ENCODE results near the gene ASRGL1.

The ASRGL1 gene

GRCh38 chr11:62395885-62396551 lies 58.8 kb downstream of the ASRGL1 start:
- Histone ChIP-seq H3K79me2 (ENCODE audit: control insufficient read depth, insufficient read depth, low read length) (no peaks in the 10 kb centered on the region), H3K4me2 (ENCODE audit: low read length) (no peak overlapping the region), H4K8ac (ENCODE audit: low read depth, low read length) (no peak overlapping the region), H2BK15ac (replicated peaks; ENCODE audit: low read depth) (no peak overlapping the region), H2AK5ac (ENCODE audit: low read length) (no peak overlapping the region), H3K27ac (ENCODE audit: low read depth, low read length) (no peak overlapping the region), H3K4ac (ENCODE audit: low read depth, low read length) (no peak overlapping the region), H3K4me3 (ENCODE audit: low read length) (no peak overlapping the region), H2BK120ac (ENCODE audit: low read depth, low read length) (no peak overlapping the region), H3K79me1 (ENCODE audit: low read length) (no peaks in the 10 kb centered on the region), H3K36me3 (ENCODE audit: control insufficient read depth, insufficient read depth, low read length) (no peaks in the 10 kb centered on the region), H3K4me1 (ENCODE audit: control insufficient read depth, low read depth, low read length) (peaks cover 11% of the 10 kb centered on the region), H3K27me3 (ENCODE audit: insufficient read depth, low read length, poor library complexity) (no peaks in the 10 kb centered on the region), H2BK5ac (ENCODE audit: low read length) (no peak overlapping the region), H3K9ac (ENCODE audit: low read length) (no peak overlapping the region), H3K56ac (ENCODE audit: low read length) (no peak overlapping the region), H4K5ac (ENCODE audit: low read length) (no peak overlapping the region), H3K18ac (ENCODE audit: low read length) (no peak overlapping the region), H3K23ac (ENCODE audit: low read length) (no peak overlapping the region)
- WGBS (ENCODE audit: extremely low coverage, insufficient coverage, low lambda C conversion rate), result no CpG with 5 or more reads among the region's 10 CpGs
- DNase-seq, result no peak

GRCh38 chr11:62398011-62398994 lies 61.1 kb downstream of the ASRGL1 start:
- Histone ChIP-seq H3K18ac (ENCODE audit: low read length) (no peak overlapping the region), H3K4ac (ENCODE audit: low read depth, low read length) (no peak overlapping the region), H3K4me2 (ENCODE audit: low read length) (no peak overlapping the region), H2BK120ac (ENCODE audit: low read depth, low read length) (no peak overlapping the region), H3K4me1 (ENCODE audit: control insufficient read depth, low read depth, low read length) (peaks cover 3% of the 10 kb centered on the region), H3K79me2 (ENCODE audit: control insufficient read depth, insufficient read depth, low read length) (no peaks in the 10 kb centered on the region), H2BK15ac (replicated peaks; ENCODE audit: low read depth) (no peak overlapping the region), H3K4me3 (ENCODE audit: low read length) (no peak overlapping the region), H4K8ac (ENCODE audit: low read depth, low read length) (no peak overlapping the region), H4K5ac (ENCODE audit: low read length) (no peak overlapping the region), H2AK5ac (ENCODE audit: low read length) (no peak overlapping the region), H3K56ac (ENCODE audit: low read length) (peak overlapping the region; percentile 47), H3K23ac (ENCODE audit: low read length) (no peak overlapping the region), H2BK5ac (ENCODE audit: low read length) (no peak overlapping the region), H3K9ac (ENCODE audit: low read length) (no peak overlapping the region), H3K27me3 (ENCODE audit: insufficient read depth, low read length, poor library complexity) (no peaks in the 10 kb centered on the region), H3K27ac (ENCODE audit: low read depth, low read length) (no peak overlapping the region), H3K79me1 (ENCODE audit: low read length) (no peaks in the 10 kb centered on the region), H3K36me3 (ENCODE audit: control insufficient read depth, insufficient read depth, low read length) (no peaks in the 10 kb centered on the region)
- no CpG with 5 or more reads among the region's 22 CpGs for WGBS (ENCODE audit: extremely low coverage, insufficient coverage, low lambda C conversion rate)
- peak; percentile 92 for DNase-seq

GRCh38 chr11:62399172-62399877 lies 62.1 kb downstream of the ASRGL1 start:
- Histone ChIP-seq H4K5ac (ENCODE audit: low read length) (no peak overlapping the region), H3K4ac (ENCODE audit: low read depth, low read length) (no peak overlapping the region), H2BK15ac (replicated peaks; ENCODE audit: low read depth) (no peak overlapping the region), H2BK120ac (ENCODE audit: low read depth, low read length) (no peak overlapping the region), H3K56ac (ENCODE audit: low read length) (no peak overlapping the region), H3K27me3 (ENCODE audit: insufficient read depth, low read length, poor library complexity) (no peaks in the 10 kb centered on the region), H4K8ac (ENCODE audit: low read depth, low read length) (no peak overlapping the region), H3K4me2 (ENCODE audit: low read length) (no peak overlapping the region), H3K79me1 (ENCODE audit: low read length) (no peaks in the 10 kb centered on the region), H2AK5ac (ENCODE audit: low read length) (no peak overlapping the region), H3K4me3 (ENCODE audit: low read length) (no peak overlapping the region), H3K36me3 (ENCODE audit: control insufficient read depth, insufficient read depth, low read length) (no peaks in the 10 kb centered on the region), H3K18ac (ENCODE audit: low read length) (no peak overlapping the region), H3K27ac (ENCODE audit: low read depth, low read length) (no peak overlapping the region), H3K23ac (ENCODE audit: low read length) (no peak overlapping the region), H3K79me2 (ENCODE audit: control insufficient read depth, insufficient read depth, low read length) (no peaks in the 10 kb centered on the region), H3K4me1 (ENCODE audit: control insufficient read depth, low read depth, low read length) (peaks cover 3% of the 10 kb centered on the region), H3K9ac (ENCODE audit: low read length) (no peak overlapping the region), H2BK5ac (ENCODE audit: low read length) (no peak overlapping the region)
- WGBS (ENCODE audit: extremely low coverage, insufficient coverage, low lambda C conversion rate), result no CpG with 5 or more reads among the region's 10 CpGs
- DNase-seq, result no peak

- no peak overlapping the region for H2BK120ac ChIP-seq (ENCODE audit: low read depth, low read length)
- no peak overlapping the region for H3K27ac ChIP-seq (ENCODE audit: low read depth, low read length)
Measured at GRCh38 chr11:62399878-62400266, 62.6 kb downstream of the ASRGL1 start.

GRCh38 chr11:62400281-62400680 lies 63.0 kb downstream of the ASRGL1 start:
- Histone ChIP-seq H3K27ac (ENCODE audit: low read depth, low read length) (no peak overlapping the region), H3K4me3 (ENCODE audit: low read length) (no peak overlapping the region), H2BK5ac (ENCODE audit: low read length) (no peak overlapping the region), H3K23ac (ENCODE audit: low read length) (no peak overlapping the region), H4K5ac (ENCODE audit: low read length) (no peak overlapping the region), H3K9ac (ENCODE audit: low read length) (no peak overlapping the region), H3K4ac (ENCODE audit: low read depth, low read length) (no peak overlapping the region), H2BK120ac (ENCODE audit: low read depth, low read length) (no peak overlapping the region), H3K36me3 (ENCODE audit: control insufficient read depth, insufficient read depth, low read length) (no peaks in the 10 kb centered on the region), H2AK5ac (ENCODE audit: low read length) (no peak overlapping the region), H3K18ac (ENCODE audit: low read length) (no peak overlapping the region), H3K79me1 (ENCODE audit: low read length) (no peaks in the 10 kb centered on the region), H4K8ac (ENCODE audit: low read depth, low read length) (no peak overlapping the region), H3K4me2 (ENCODE audit: low read length) (no peak overlapping the region), H3K56ac (ENCODE audit: low read length) (no peak overlapping the region), H3K4me1 (ENCODE audit: control insufficient read depth, low read depth, low read length) (peaks cover 3% of the 10 kb centered on the region), H3K79me2 (ENCODE audit: control insufficient read depth, insufficient read depth, low read length) (no peaks in the 10 kb centered on the region), H3K27me3 (ENCODE audit: insufficient read depth, low read length, poor library complexity) (no peaks in the 10 kb centered on the region), H2BK15ac (replicated peaks; ENCODE audit: low read depth) (no peak overlapping the region)
- no peak for DNase-seq
- WGBS (ENCODE audit: extremely low coverage, insufficient coverage, low lambda C conversion rate), result no CpG with 5 or more reads among the region's 6 CpGs

More at GRCh38 chr11:62399878-62400266, 62.6 kb downstream of the ASRGL1 start:
- Histone ChIP-seq H4K8ac (ENCODE audit: low read depth, low read length) (no peak overlapping the region), H2BK5ac (ENCODE audit: low read length) (no peak overlapping the region), H3K9ac (ENCODE audit: low read length) (no peak overlapping the region), H3K23ac (ENCODE audit: low read length) (no peak overlapping the region), H3K4me1 (ENCODE audit: control insufficient read depth, low read depth, low read length) (peaks cover 3% of the 10 kb centered on the region), H2AK5ac (ENCODE audit: low read length) (no peak overlapping the region), H3K18ac (ENCODE audit: low read length) (no peak overlapping the region), H3K4me3 (ENCODE audit: low read length) (no peak overlapping the region), H3K27me3 (ENCODE audit: insufficient read depth, low read length, poor library complexity) (no peaks in the 10 kb centered on the region), H3K79me2 (ENCODE audit: control insufficient read depth, insufficient read depth, low read length) (no peaks in the 10 kb centered on the region), H3K36me3 (ENCODE audit: control insufficient read depth, insufficient read depth, low read length) (no peaks in the 10 kb centered on the region), H2BK15ac (replicated peaks; ENCODE audit: low read depth) (no peak overlapping the region), H3K4ac (ENCODE audit: low read depth, low read length) (no peak overlapping the region), H3K79me1 (ENCODE audit: low read length) (no peaks in the 10 kb centered on the region), H3K4me2 (ENCODE audit: low read length) (no peak overlapping the region), H3K56ac (ENCODE audit: low read length) (no peak overlapping the region), H4K5ac (ENCODE audit: low read length) (no peak overlapping the region)
- no CpG with 5 or more reads among the region's 7 CpGs for WGBS (ENCODE audit: extremely low coverage, insufficient coverage, low lambda C conversion rate)
- DNase-seq, result no peak

Measured in mesendoderm (in vitro differentiated cells).